Measurements from ENCODE around the gene DGCR8.

Gene DGCR8

GRCh38 chr22:20053407-20054033 is 26.5 kb upstream of the DGCR8 start:
- TF ChIP-seq CTCF (IDR thresholded peaks at IDR 0.05) = no peak
- no peak overlapping the region for H3K27ac ChIP-seq
- DNase-seq (ENCODE audit: low spot score) = no peak

GRCh38 chr22:20054034-20054427 is 26.0 kb upstream of the DGCR8 start:
- H3K27ac ChIP-seq = no peak overlapping the region
- no peak for TF ChIP-seq CTCF (IDR thresholded peaks at IDR 0.05)
- H3K4me3 ChIP-seq = no peak overlapping the region
- DNase-seq (ENCODE audit: low spot score) = no peak

More at GRCh38 chr22:20053407-20054033, 26.5 kb upstream of the DGCR8 start:
- no peak overlapping the region for H3K4me3 ChIP-seq

- TF ChIP-seq CTCF (IDR thresholded peaks at IDR 0.05) = no peak
- Histone ChIP-seq H3K27ac (no peak overlapping the region), H3K4me3 (no peak overlapping the region)
- no peak for DNase-seq (ENCODE audit: low spot score)
Observed at GRCh38 chr22:20054485-20054884, 25.6 kb upstream of the DGCR8 start.

GRCh38 chr22:20055144-20055543 is 24.9 kb upstream of the DGCR8 start:
- no peak for TF ChIP-seq CTCF (IDR thresholded peaks at IDR 0.05)
- H3K4me3 ChIP-seq = no peak overlapping the region
- H3K27ac ChIP-seq = no peak overlapping the region
- no peak for DNase-seq (ENCODE audit: low spot score)

GRCh38 chr22:20055654-20056053 is 24.4 kb upstream of the DGCR8 start:
- Histone ChIP-seq H3K27ac (no peak overlapping the region), H3K4me3 (no peak overlapping the region)
- no peak for TF ChIP-seq CTCF (IDR thresholded peaks at IDR 0.05)
- peak; percentile 69 for DNase-seq (ENCODE audit: low spot score)

- DNase-seq (ENCODE audit: low spot score) = no peak
- no peak for TF ChIP-seq CTCF (IDR thresholded peaks at IDR 0.05)
- Histone ChIP-seq H3K27ac (no peak overlapping the region), H3K4me3 (no peak overlapping the region)
Observed at GRCh38 chr22:20056161-20056560, 23.9 kb upstream of the DGCR8 start.

- peak; percentile 63 for DNase-seq (ENCODE audit: low spot score)
- no peak for TF ChIP-seq CTCF (IDR thresholded peaks at IDR 0.05)
Observed at GRCh38 chr22:20056696-20057386, 23.2 kb upstream of the DGCR8 start.

More at GRCh38 chr22:20056696-20057386, 23.2 kb upstream of the DGCR8 start:
- Histone ChIP-seq H3K4me3 (no peak overlapping the region), H3K27ac (no peak overlapping the region)
